A549 (cell line): ENCODE measurements around the gene PTGES2. TPM values are rescaled to one million over a fixed set of nuclear protein-coding genes. Genes with fewer than 3 reads are reported as not detected.
A peak's percentile ranks its signal among the peaks of the same experiment; 100 is the strongest.

ENCODE experiments used
- ATAC-seq, 2 experiments: fragments of 200-7000 bp in 1 of 2; fragments of >200 bp in 1 of 2; cut with Nextera tagmentation in 1 of 2; cut with Tn5 transposase in 1 of 2; 3 replicates each; pipeline versions ENCODE4 v1.8.0 to v1.9.1; 2018 to 2020; ENCODE audit warnings: mild to moderate bottlenecking in 1 of 2, moderate library complexity in 1 of 2
- CTCF ChIA-PET: fragments of 300-600 bp; sonication (Branson Sonifier 250); formaldehyde crosslinking; extraction: SDS; loops from one replicate; lab custom pipeline; 2021; ENCODE audit warnings: antibody characterized with exemption, inconsistent platforms; lab: Yijun Ruan, JAX
- POLR2A ChIA-PET: fragments of 350-600 bp; formaldehyde crosslinking; extraction: SDS; loops from one replicate; lab custom pipeline; 2021; ENCODE audit warnings: antibody characterized with exemption, inconsistent platforms; lab: Yijun Ruan, JAX
- DNase-seq, 2 experiments: peaks; one replicate each; pipeline versions ENCODE4 v3.0.0 to v3.0.0-alpha.2; 2011 to 2016; ENCODE audit warnings: low read depth in 1 of 2, low spot score in 1 of 2
- FAIRE-seq: peaks from 2 replicates; lab custom pipeline; 2011; peaks lifted over from hg19 to GRCh38; lab: Jason Lieb, UNC
- H3K27ac ChIP-seq, 2 experiments: fragments of >200 bp; sonication (Bioruptor Twin); formaldehyde crosslinking; 3 replicates each; pipeline ENCODE4 v1.5.1; 2016 to 2017
- H3K4me1 ChIP-seq: fragments of >200 bp; sonication (Bioruptor Twin); formaldehyde crosslinking; 3 replicates; pipeline ENCODE4 v1.6.1; 2016
- H3K4me2 ChIP-seq: fragments of >200 bp; sonication (Bioruptor Twin); formaldehyde crosslinking; 3 replicates; pipeline ENCODE4 v1.6.1; 2016
- H3K4me3 ChIP-seq: fragments of >200 bp; sonication (Bioruptor Twin); formaldehyde crosslinking; 3 replicates; pipeline ENCODE4 v1.5.1; 2016
- H3K9me3 ChIP-seq: fragments of >200 bp; sonication (Bioruptor Twin); formaldehyde crosslinking; 3 replicates; pipeline ENCODE4 v1.6.1; 2016
- CBX2 ChIP-seq: fragments of 200-600 bp; sonication (generic); IDR thresholded peaks from 2 replicates; pipeline ENCODE4 v1.6.1; 2016; ENCODE audit warnings: low read depth, mild to moderate bottlenecking, borderline replicate concordance
- CHD4 ChIP-seq: fragments of 200-600 bp; sonication (generic); IDR thresholded peaks from 2 replicates; pipeline ENCODE4 v1.6.1; 2016; ENCODE audit warnings: antibody characterized with exemption, mild to moderate bottlenecking, borderline replicate concordance
- EHF ChIP-seq: fragments of 250-450 bp; sonication (Bioruptor Pico); IDR thresholded peaks from 2 replicates; pipeline ENCODE4 v1.5.0; 2020; ENCODE audit warnings: mild to moderate bottlenecking
- EHMT2 ChIP-seq: fragments of 200-600 bp; sonication (generic); IDR thresholded peaks from 2 replicates; pipeline ENCODE4 v1.6.1; 2016; ENCODE audit warnings: antibody characterized with exemption, low read depth, mild to moderate bottlenecking, moderate library complexity
- EP300 ChIP-seq, 2 experiments: fragments of >200 bp; sonication (Bioruptor Twin); formaldehyde crosslinking; IDR thresholded peaks; 2 replicates in 1 of 2; 3 replicates in 1 of 2; pipeline ENCODE4 v1.6.1; 2016 to 2017
- FOSB ChIP-seq: fragments of 250-450 bp; sonication (Bioruptor Pico); IDR thresholded peaks from 2 replicates; pipeline ENCODE4 v1.5.0; 2020; ENCODE audit warnings: mild to moderate bottlenecking, moderate library complexity
- GATA3 ChIP-seq: IDR thresholded peaks from 2 replicates; pipeline ENCODE4 v1.6.1; 2012; ENCODE audit warnings: borderline replicate concordance
- HOXB13 ChIP-seq: fragments of 250-450 bp; sonication (Bioruptor Pico); IDR thresholded peaks from 2 replicates; pipeline ENCODE4 v1.5.0; 2020; ENCODE audit warnings: low read depth, mild to moderate bottlenecking, moderate library complexity
- JUNB ChIP-seq: fragments of >200 bp; sonication (Bioruptor Twin); formaldehyde crosslinking; IDR thresholded peaks from 2 replicates; pipeline ENCODE4 v1.6.1; 2016
- MAX ChIP-seq: IDR thresholded peaks from 2 replicates; pipeline ENCODE4 v1.6.1; 2012
- MYC ChIP-seq: IDR thresholded peaks from 2 replicates; pipeline ENCODE4 v1.6.1; 2012; ENCODE audit warnings: mild to moderate bottlenecking, inconsistent platforms, low read length, improper control_type of control experiment, borderline replicate concordance
- NR3C1 ChIP-seq: fragments of >200 bp; sonication (Bioruptor Twin); formaldehyde crosslinking; IDR thresholded peaks from 3 replicates; pipeline ENCODE4 v1.6.1; 2017
- PHF8 ChIP-seq: fragments of 200-600 bp; sonication (generic); IDR thresholded peaks from 2 replicates; pipeline ENCODE4 v1.6.1; 2016; ENCODE audit warnings: low read depth, mild to moderate bottlenecking, antibody characterized with exemption, moderate library complexity, borderline replicate concordance
- POLR2A ChIP-seq: IDR thresholded peaks from 2 replicates; pipeline ENCODE4 v1.6.1; 2012; ENCODE audit warnings: mild to moderate bottlenecking, low read length
- POLR2AphosphoS2 ChIP-seq: conservative IDR thresholded peaks from 2 replicates; pipeline ENCODE4 v1.6.1; 2012; ENCODE audit warnings: low read length, improper control_type of control experiment, inconsistent platforms
- RFX5 ChIP-seq: fragments of 450-650 bp; IDR thresholded peaks from 2 replicates; pipeline ENCODE4 v1.7.1; 2014; ENCODE audit warnings: antibody characterized with exemption, mild to moderate bottlenecking, moderate library complexity
- SMC3 ChIP-seq: fragments of >200 bp; sonication (Bioruptor Twin); formaldehyde crosslinking; IDR thresholded peaks from 3 replicates; pipeline ENCODE4 v1.6.1; 2018; ENCODE audit warnings: inconsistent platforms
- TFCP2L1 ChIP-seq: fragments of 250-450 bp; sonication (Bioruptor Pico); IDR thresholded peaks from 2 replicates; pipeline ENCODE4 v1.5.0; 2021; ENCODE audit warnings: mild to moderate bottlenecking
- TP53 ChIP-seq: fragments of 250-450 bp; sonication (Bioruptor Pico); IDR thresholded peaks from 2 replicates; pipeline ENCODE4 v1.5.0; 2021; ENCODE audit warnings: mild to moderate bottlenecking, moderate library complexity
- ZC3H11A ChIP-seq: fragments of 450-650 bp; IDR thresholded peaks from 2 replicates; pipeline ENCODE4 v1.6.1; 2014; ENCODE audit warnings: antibody characterized with exemption, mild to moderate bottlenecking
- WGBS: methylation state at CpG from one replicate; pipeline ENCODE4 v1.1.6; 2017; ENCODE audit errors: missing lambda C conversion rate; 5-methylcytosine and 5-hydroxymethylcytosine counted together
- polyA plus RNA-seq, 4 experiments: library from polyadenylated mRNA; depleted of rRNA in 3 of 4; stranded (reverse); fragments of >200 nt; fragmentation: RNase III in 1 of 4; extraction: RNeasy Plus Mini Kit Qiagen cat#74134 plus additional on column Dnase treatment in 1 of 4; gene quantifications; 2 replicates in 3 of 4; 3 replicates in 1 of 4; pipeline ENCODE4 v1.2.3, GENCODE V29; 2011 to 2017
- TF ChIP-seq, protein P1 (sequence below): fragments of >200 bp; sonication (Bioruptor Twin); formaldehyde crosslinking; IDR thresholded peaks from 2 replicates; pipeline ENCODE4 v1.6.1; 2016
- TF ChIP-seq, protein P2 (sequence below): fragments of 200-600 bp; sonication (generic); IDR thresholded peaks from 2 replicates; pipeline ENCODE4 v1.6.1; 2016; ENCODE audit warnings: antibody characterized with exemption, mild to moderate bottlenecking, moderate library complexity
- TF ChIP-seq, protein P3 (sequence below): fragments of >200 bp; sonication (Bioruptor Twin); formaldehyde crosslinking; IDR thresholded peaks from 3 replicates; pipeline ENCODE4 v1.5.1; 2016
- TF ChIP-seq, protein P4 (sequence below): fragments of 250-450 bp; sonication (Bioruptor Pico); IDR thresholded peaks from 2 replicates; pipeline ENCODE4 v1.5.0; 2020; ENCODE audit warnings: low read depth, mild to moderate bottlenecking, moderate library complexity
- TF ChIP-seq, protein P5 (sequence below): IDR thresholded peaks from 2 replicates; pipeline ENCODE4 v1.6.1; 2012

Gene PTGES2
- polyA plus RNA-seq, 2 of the 4 experiments (the other 2 are of a cell fraction), result 94.1 to 94.5 TPM

DNA sequence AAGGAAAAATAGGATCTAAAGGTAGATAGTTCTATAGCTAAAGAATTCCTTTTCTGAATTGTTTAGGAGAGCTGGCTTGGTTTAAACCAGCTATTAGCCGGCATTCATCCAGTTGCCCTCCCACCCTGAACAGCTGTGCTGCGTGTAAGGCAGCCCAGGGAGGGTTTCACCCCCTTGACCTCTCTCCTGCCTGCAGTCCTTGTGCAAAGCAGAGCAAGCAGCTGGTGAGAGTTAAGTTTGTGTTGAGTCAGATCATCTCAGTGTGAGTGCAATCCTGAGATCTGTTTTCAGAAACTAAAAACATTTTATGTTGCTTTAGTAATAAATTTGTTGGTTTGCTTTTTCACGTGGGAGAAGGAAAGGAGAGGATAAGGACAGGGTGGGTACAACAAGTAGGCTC, 46.5 kb downstream of the PTGES2 start:
- FAIRE-seq, result no peak
- no peaks in the 10 kb centered on the region for H3K9me3 ChIP-seq
- DNase-seq, result no peak
- H3K4me2 ChIP-seq, result peak overlapping the region; percentile 50
- ATAC-seq, result peak in 1 of 2 experiments; percentile 24; a peak in 2 of 6 replicates
- no peak for TF ChIP-seq MAX
- TF ChIP-seq POLR2A, result no peak
- TF ChIP-seq PHF8, result no peak
- no peak for TF ChIP-seq TP53 (CRISPR knock-in tag)
- no peak for TF ChIP-seq SMC3
- TF ChIP-seq NR3C1, result no peak
- no peak for TF ChIP-seq TFCP2L1 (CRISPR knock-in tag)
- no peak for TF ChIP-seq EHMT2
- no peak for TF ChIP-seq RFX5
- TF ChIP-seq GATA3, result no peak
- TF ChIP-seq, protein P1, sequence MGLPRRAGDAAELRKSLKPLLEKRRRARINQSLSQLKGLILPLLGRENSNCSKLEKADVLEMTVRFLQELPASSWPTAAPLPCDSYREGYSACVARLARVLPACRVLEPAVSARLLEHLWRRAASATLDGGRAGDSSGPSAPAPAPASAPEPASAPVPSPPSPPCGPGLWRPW, result no peak
- no peak for TF ChIP-seq CHD4
- no peak for TF ChIP-seq FOSB
- TF ChIP-seq ZC3H11A, result no peak
- TF ChIP-seq, protein P2, sequence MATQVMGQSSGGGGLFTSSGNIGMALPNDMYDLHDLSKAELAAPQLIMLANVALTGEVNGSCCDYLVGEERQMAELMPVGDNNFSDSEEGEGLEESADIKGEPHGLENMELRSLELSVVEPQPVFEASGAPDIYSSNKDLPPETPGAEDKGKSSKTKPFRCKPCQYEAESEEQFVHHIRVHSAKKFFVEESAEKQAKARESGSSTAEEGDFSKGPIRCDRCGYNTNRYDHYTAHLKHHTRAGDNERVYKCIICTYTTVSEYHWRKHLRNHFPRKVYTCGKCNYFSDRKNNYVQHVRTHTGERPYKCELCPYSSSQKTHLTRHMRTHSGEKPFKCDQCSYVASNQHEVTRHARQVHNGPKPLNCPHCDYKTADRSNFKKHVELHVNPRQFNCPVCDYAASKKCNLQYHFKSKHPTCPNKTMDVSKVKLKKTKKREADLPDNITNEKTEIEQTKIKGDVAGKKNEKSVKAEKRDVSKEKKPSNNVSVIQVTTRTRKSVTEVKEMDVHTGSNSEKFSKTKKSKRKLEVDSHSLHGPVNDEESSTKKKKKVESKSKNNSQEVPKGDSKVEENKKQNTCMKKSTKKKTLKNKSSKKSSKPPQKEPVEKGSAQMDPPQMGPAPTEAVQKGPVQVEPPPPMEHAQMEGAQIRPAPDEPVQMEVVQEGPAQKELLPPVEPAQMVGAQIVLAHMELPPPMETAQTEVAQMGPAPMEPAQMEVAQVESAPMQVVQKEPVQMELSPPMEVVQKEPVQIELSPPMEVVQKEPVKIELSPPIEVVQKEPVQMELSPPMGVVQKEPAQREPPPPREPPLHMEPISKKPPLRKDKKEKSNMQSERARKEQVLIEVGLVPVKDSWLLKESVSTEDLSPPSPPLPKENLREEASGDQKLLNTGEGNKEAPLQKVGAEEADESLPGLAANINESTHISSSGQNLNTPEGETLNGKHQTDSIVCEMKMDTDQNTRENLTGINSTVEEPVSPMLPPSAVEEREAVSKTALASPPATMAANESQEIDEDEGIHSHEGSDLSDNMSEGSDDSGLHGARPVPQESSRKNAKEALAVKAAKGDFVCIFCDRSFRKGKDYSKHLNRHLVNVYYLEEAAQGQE, result no peak
- no peak for TF ChIP-seq POLR2AphosphoS2
- TF ChIP-seq, all 56 proteins: peak for 0
- peak overlapping the region; percentile 80 to 88 for H3K27ac ChIP-seq
- 17% methylated on average over 3 of the region's 3 CpGs for WGBS
- peaks cover 55% of the 10 kb centered on the region for H3K4me1 ChIP-seq
- CTCF ChIA-PET, result interaction anchor here (0.8 to 3.3 kb wide), 10 partner anchors 10 to 138 kb away, joined by 3 to 22 read pairs (median 3); partner anchors contain the start of genes NAIF1 and SLC25A25
- POLR2A ChIA-PET, result no interaction called here
- no peak overlapping the region for H3K4me3 ChIP-seq

DNA sequence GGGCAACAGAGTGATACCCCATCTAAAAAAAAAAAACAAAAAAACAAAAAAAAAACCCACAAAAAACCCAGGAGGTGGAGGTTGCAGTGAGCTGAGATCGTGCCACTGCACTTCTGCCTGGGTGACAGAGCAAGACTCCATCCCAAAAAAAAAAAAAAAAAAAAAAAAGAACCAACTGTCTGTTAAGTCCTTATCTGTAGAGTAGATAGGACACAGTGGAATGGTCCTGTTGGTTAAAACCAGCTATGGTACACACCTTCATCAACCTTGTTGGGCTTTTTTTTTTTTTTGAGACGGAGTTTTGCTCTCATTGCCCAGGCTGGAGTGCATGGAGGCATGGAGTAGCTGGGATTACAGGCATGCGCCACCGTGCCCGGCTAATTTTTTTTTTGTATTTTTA, 47.3 kb downstream of the PTGES2 start:
- ChIA-PET CTCF (interaction anchor here (0.6 to 3.3 kb wide), 11 partner anchors 11 to 137 kb away, joined by 3 to 22 read pairs (median 3); partner anchors contain the start of genes NAIF1 and SLC25A25), POLR2A (interaction anchor here (3.2 kb wide), 1 partner anchor 13 kb away, joined by 15 read pairs; the partner anchor contains the start of genes NAIF1 and SLC25A25)
- Histone ChIP-seq H3K4me2 (peak overlapping the region; percentile 5; the same call in 1 of the 3 replicates), H3K9me3 (no peaks in the 10 kb centered on the region), H3K4me1 (peaks cover 55% of the 10 kb centered on the region), H3K27ac (peak overlapping the region; percentile 80 to 88), H3K4me3 (no peak overlapping the region)
- ATAC-seq (no peak), FAIRE-seq (no peak), DNase-seq (no peak)
- 94% methylated on average over 5 of the region's 5 CpGs for WGBS
- TF ChIP-seq PHF8, result no peak
- TF ChIP-seq CBX2, result no peak
- TF ChIP-seq JUNB, result no peak
- TF ChIP-seq, protein P3, sequence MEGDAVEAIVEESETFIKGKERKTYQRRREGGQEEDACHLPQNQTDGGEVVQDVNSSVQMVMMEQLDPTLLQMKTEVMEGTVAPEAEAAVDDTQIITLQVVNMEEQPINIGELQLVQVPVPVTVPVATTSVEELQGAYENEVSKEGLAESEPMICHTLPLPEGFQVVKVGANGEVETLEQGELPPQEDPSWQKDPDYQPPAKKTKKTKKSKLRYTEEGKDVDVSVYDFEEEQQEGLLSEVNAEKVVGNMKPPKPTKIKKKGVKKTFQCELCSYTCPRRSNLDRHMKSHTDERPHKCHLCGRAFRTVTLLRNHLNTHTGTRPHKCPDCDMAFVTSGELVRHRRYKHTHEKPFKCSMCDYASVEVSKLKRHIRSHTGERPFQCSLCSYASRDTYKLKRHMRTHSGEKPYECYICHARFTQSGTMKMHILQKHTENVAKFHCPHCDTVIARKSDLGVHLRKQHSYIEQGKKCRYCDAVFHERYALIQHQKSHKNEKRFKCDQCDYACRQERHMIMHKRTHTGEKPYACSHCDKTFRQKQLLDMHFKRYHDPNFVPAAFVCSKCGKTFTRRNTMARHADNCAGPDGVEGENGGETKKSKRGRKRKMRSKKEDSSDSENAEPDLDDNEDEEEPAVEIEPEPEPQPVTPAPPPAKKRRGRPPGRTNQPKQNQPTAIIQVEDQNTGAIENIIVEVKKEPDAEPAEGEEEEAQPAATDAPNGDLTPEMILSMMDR, result no peak
- TF ChIP-seq, protein P2, result no peak
- TF ChIP-seq EHF, result no peak
- TF ChIP-seq POLR2AphosphoS2, result no peak
- TF ChIP-seq EP300 (IDR thresholded peaks at IDR 0.05), result no peak
- no peak for TF ChIP-seq MAX
- no peak for TF ChIP-seq HOXB13 (CRISPR knock-in tag)
- TF ChIP-seq MYC, result no peak
- TF ChIP-seq, protein P4, sequence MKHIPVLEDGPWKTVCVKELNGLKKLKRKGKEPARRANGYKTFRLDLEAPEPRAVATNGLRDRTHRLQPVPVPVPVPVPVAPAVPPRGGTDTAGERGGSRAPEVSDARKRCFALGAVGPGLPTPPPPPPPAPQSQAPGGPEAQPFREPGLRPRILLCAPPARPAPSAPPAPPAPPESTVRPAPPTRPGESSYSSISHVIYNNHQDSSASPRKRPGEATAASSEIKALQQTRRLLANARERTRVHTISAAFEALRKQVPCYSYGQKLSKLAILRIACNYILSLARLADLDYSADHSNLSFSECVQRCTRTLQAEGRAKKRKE, result no peak
- no peak for TF ChIP-seq SMC3
- TF ChIP-seq, protein P5, sequence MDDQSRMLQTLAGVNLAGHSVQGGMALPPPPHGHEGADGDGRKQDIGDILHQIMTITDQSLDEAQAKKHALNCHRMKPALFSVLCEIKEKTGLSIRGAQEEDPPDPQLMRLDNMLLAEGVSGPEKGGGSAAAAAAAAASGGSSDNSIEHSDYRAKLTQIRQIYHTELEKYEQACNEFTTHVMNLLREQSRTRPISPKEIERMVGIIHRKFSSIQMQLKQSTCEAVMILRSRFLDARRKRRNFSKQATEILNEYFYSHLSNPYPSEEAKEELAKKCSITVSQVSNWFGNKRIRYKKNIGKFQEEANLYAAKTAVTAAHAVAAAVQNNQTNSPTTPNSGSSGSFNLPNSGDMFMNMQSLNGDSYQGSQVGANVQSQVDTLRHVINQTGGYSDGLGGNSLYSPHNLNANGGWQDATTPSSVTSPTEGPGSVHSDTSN, result no peak
